GM13977 (cell line): Measurements from ENCODE around the gene KRT40.

Source experiments
- DNase-seq: peaks from one replicate; pipeline ENCODE4 v3.0.0; 2012; ENCODE audit warnings: low spot score
- in situ Hi-C: fragments of 300-500 bp; cut with MboI; formaldehyde crosslinking; loops from one replicate; pipeline ENCODE4 v1.12.0; 2022; ENCODE audit warnings: low sequenced_read_pairs, low pct_unique_long_range_greater_than_20kb, mixed read lengths, inconsistent platforms; ENCODE audit not compliant: unreplicated experiment
- TF ChIP-seq, protein P1 (sequence below): IDR thresholded peaks from 2 replicates; pipeline ENCODE4 v1.5.1; 2012; ENCODE audit warnings: mild to moderate bottlenecking, control low read depth; ENCODE audit not compliant: insufficient read depth; ENCODE audit errors: extremely low read depth, missing control alignments

KRT40 gene

GRCh38 chr17:40937384-40937819, 46.7 kb downstream of the KRT40 start, which contains the start of gene KRT23:
Gene KRT23, minus strand, starts transcription at chr17:40937646. Its CDS starts 1,043 bp downstream, at chr17:40936603.
- TF ChIP-seq, protein P1, sequence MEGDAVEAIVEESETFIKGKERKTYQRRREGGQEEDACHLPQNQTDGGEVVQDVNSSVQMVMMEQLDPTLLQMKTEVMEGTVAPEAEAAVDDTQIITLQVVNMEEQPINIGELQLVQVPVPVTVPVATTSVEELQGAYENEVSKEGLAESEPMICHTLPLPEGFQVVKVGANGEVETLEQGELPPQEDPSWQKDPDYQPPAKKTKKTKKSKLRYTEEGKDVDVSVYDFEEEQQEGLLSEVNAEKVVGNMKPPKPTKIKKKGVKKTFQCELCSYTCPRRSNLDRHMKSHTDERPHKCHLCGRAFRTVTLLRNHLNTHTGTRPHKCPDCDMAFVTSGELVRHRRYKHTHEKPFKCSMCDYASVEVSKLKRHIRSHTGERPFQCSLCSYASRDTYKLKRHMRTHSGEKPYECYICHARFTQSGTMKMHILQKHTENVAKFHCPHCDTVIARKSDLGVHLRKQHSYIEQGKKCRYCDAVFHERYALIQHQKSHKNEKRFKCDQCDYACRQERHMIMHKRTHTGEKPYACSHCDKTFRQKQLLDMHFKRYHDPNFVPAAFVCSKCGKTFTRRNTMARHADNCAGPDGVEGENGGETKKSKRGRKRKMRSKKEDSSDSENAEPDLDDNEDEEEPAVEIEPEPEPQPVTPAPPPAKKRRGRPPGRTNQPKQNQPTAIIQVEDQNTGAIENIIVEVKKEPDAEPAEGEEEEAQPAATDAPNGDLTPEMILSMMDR: no peak

GRCh38 chr17:40936976-40937375, 47.1 kb downstream of the KRT40 start:
- in situ Hi-C loops: no loop called here
- TF ChIP-seq, protein P1: no peak
- DNase-seq: no peak

More at GRCh38 chr17:40937384-40937819, 46.7 kb downstream of the KRT40 start, which contains the start of gene KRT23:
- no peak for DNase-seq
- in situ Hi-C loops: no loop called here

- TF ChIP-seq, protein P1: no peak
- DNase-seq: no peak
- in situ Hi-C loops: no loop called here
Measured at GRCh38 chr17:40936437-40936971, 47.6 kb downstream of the KRT40 start.

DNA sequence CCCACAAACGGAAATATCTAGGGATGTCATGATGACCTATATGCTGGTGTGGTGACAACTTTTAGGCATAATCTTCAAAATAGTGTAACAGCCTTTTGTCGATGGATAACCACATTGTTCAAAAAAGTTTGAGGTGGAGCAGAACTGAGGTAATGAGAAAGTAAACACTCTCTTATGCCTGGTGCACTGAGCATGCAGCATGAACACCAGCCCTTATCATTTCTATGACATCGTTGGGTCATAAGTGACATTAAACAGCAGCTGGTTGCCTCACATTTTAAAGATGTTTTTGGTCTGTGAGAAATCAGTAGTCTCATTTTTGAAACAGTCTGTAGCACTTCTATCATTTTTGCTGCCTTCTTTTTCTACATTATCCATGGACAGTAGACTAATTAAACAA, 48.5 kb downstream of the KRT40 start:
- in situ Hi-C loops: no loop called here
- DNase-seq: no peak
- TF ChIP-seq, protein P1: no peak

DNA sequence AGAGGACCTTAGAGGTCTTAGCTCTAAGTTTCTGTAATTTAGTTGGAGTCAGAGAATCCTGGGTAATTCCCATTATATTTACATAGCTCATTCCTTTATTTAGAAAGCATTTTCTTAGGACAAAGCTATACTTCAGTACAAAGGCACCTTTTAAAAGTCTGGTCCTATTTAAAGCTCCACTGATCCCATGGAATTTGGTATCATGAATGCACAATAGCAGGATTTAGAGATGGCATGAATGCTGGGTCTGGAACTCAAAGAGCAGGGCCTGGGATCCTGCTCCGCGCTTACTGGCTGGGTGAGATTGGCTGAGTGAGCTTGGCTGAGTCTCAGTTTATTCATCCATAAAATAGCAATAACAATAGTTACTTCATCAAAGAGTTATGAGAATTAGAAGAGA, 51.5 kb downstream of the KRT40 start:
- TF ChIP-seq, protein P1: no peak
- no peak for DNase-seq
- in situ Hi-C loops: no loop called here

DNA sequence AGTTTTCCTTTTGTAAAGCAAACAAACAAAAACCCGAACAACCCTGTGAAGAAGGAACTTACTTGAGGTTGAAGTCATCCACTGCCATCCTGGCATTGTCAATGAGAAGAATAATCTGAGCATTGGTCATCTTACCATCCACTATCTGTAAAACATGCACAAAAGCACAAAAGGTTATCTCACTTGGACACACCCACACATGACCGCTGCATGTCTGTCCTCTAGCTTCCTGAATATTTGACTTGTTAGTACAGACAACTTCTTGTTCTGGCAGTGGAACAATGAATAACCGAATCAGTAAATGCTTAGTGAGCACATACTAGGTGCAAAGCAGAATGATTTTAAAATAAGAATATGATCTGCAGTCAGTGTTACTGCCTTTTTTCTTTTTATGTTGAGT, 52.8 kb downstream of the KRT40 start:
- in situ Hi-C loops: no loop called here
- TF ChIP-seq, protein P1: no peak
- DNase-seq: no peak
